ENCODE data around the gene DHTKD1.

The DHTKD1 gene

GRCh38 chr10:12130237-12130872 is 61.6 kb downstream of the DHTKD1 start:
- Histone ChIP-seq H3K27me3 (ENCODE audit: control insufficient read depth, insufficient read depth, low read length) (no peaks in the 10 kb centered on the region), H2AFZ (peak overlapping the region; percentile 95), H3K9me3 (ENCODE audit: control insufficient read depth, low read length) (no peaks in the 10 kb centered on the region), H3K4me2 (ENCODE audit: low read length) (peak overlapping the region; percentile 65), H3K4me3 (ENCODE audit: low read depth, low read length) (peak overlapping the region; percentile 79), H3K4me1 (no peaks in the 10 kb centered on the region), H3K9ac (peak overlapping the region; percentile 41), H3K36me3 (ENCODE audit: control insufficient read depth, insufficient read depth, low read length) (no peaks in the 10 kb centered on the region), H3K27ac (no peak overlapping the region), H3K79me2 (peaks cover 7% of the 10 kb centered on the region)
- TF ChIP-seq CTCF (IDR thresholded peaks at IDR 0.05) = peak; percentile 38

GRCh38 chr10:12135631-12136030 is 66.9 kb downstream of the DHTKD1 start:
- Histone ChIP-seq H3K36me3 (ENCODE audit: control insufficient read depth, insufficient read depth, low read length) (no peaks in the 10 kb centered on the region), H2AFZ (no peak overlapping the region), H3K27me3 (ENCODE audit: control insufficient read depth, insufficient read depth, low read length) (no peaks in the 10 kb centered on the region), H3K4me1 (no peaks in the 10 kb centered on the region), H3K79me2 (peaks cover 3% of the 10 kb centered on the region), H3K27ac (no peak overlapping the region), H3K4me2 (ENCODE audit: low read length) (no peak overlapping the region), H3K9ac (no peak overlapping the region), H3K9me3 (ENCODE audit: control insufficient read depth, low read length) (no peaks in the 10 kb centered on the region), H3K4me3 (ENCODE audit: low read depth, low read length) (no peak overlapping the region)
- no peak for TF ChIP-seq CTCF (IDR thresholded peaks at IDR 0.05)

GRCh38 chr10:12140038-12140437 is 71.3 kb downstream of the DHTKD1 start:
- Histone ChIP-seq H3K9ac (no peak overlapping the region), H3K36me3 (ENCODE audit: control insufficient read depth, insufficient read depth, low read length) (no peaks in the 10 kb centered on the region), H3K4me3 (ENCODE audit: low read depth, low read length) (no peak overlapping the region), H3K27me3 (ENCODE audit: control insufficient read depth, insufficient read depth, low read length) (no peaks in the 10 kb centered on the region), H3K9me3 (ENCODE audit: control insufficient read depth, low read length) (no peaks in the 10 kb centered on the region), H3K4me1 (no peaks in the 10 kb centered on the region), H3K27ac (no peak overlapping the region), H3K4me2 (ENCODE audit: low read length) (no peak overlapping the region), H2AFZ (no peak overlapping the region), H3K79me2 (no peaks in the 10 kb centered on the region)
- TF ChIP-seq CTCF (IDR thresholded peaks at IDR 0.05) = no peak

- TF ChIP-seq CTCF (IDR thresholded peaks at IDR 0.05) = no peak
- Histone ChIP-seq H3K27me3 (ENCODE audit: control insufficient read depth, insufficient read depth, low read length) (no peaks in the 10 kb centered on the region), H3K36me3 (ENCODE audit: control insufficient read depth, insufficient read depth, low read length) (no peaks in the 10 kb centered on the region), H3K27ac (no peak overlapping the region), H3K9ac (no peak overlapping the region), H3K79me2 (peaks cover 2% of the 10 kb centered on the region), H3K4me3 (ENCODE audit: low read depth, low read length) (no peak overlapping the region), H3K4me2 (ENCODE audit: low read length) (no peak overlapping the region), H2AFZ (no peak overlapping the region), H3K4me1 (no peaks in the 10 kb centered on the region), H3K9me3 (ENCODE audit: control insufficient read depth, low read length) (no peaks in the 10 kb centered on the region)
Observed at GRCh38 chr10:12144538-12144937, 75.8 kb downstream of the DHTKD1 start.

GRCh38 chr10:12150163-12150562 is 81.4 kb downstream of the DHTKD1 start:
- TF ChIP-seq CTCF (IDR thresholded peaks at IDR 0.05) = no peak

More at GRCh38 chr10:12150163-12150562, 81.4 kb downstream of the DHTKD1 start:
- H3K27ac ChIP-seq = no peak overlapping the region
- H3K36me3 ChIP-seq (ENCODE audit: control insufficient read depth, insufficient read depth, low read length) = no peaks in the 10 kb centered on the region
- H3K4me3 ChIP-seq (ENCODE audit: low read depth, low read length) = no peak overlapping the region
- no peaks in the 10 kb centered on the region for H3K4me1 ChIP-seq
- H3K27me3 ChIP-seq (ENCODE audit: control insufficient read depth, insufficient read depth, low read length) = no peaks in the 10 kb centered on the region
- no peak overlapping the region for H3K4me2 ChIP-seq (ENCODE audit: low read length)
- H3K9ac ChIP-seq = no peak overlapping the region
- no peaks in the 10 kb centered on the region for H3K9me3 ChIP-seq (ENCODE audit: control insufficient read depth, low read length)
- peaks cover 2% of the 10 kb centered on the region for H3K79me2 ChIP-seq
- no peak overlapping the region for H2AFZ ChIP-seq
